ENCODE measurements around the gene CALML5. TPM values are rescaled to one million over a fixed set of nuclear protein-coding genes. Genes with fewer than 3 reads are reported as not detected.

The CALML5 gene
- total RNA-seq, 1 donor from 2014 or later: not detected

DNA sequence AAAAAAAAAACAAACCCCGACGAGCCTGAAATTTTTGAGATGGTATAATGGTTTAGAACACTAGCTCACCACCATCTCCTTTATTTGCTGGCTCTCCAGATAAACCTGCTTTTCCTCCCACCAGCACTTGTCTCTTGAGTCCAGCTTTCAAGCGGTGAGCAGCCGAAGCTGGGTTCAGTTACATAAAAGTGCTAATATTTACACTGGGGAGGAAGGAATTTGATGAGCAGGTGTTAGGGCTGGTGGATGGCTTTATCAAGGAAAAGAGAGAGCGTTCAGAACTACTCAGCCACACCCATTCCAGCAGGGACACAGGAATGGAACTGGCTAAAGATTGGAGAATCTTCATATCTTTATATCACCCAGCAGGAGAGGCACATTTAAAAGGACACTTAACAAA is 18.8 kb upstream of the CALML5 start:
- Histone ChIP-seq H3K9me3 (no peaks in the 10 kb centered on the region), H3K27ac (no peak overlapping the region), H3K4me1 (no peaks in the 10 kb centered on the region), H3K4me3 (no peak overlapping the region), H3K27me3 (no peaks in the 10 kb centered on the region), H3K36me3 (no peaks in the 10 kb centered on the region)
- TF ChIP-seq, protein P1, sequence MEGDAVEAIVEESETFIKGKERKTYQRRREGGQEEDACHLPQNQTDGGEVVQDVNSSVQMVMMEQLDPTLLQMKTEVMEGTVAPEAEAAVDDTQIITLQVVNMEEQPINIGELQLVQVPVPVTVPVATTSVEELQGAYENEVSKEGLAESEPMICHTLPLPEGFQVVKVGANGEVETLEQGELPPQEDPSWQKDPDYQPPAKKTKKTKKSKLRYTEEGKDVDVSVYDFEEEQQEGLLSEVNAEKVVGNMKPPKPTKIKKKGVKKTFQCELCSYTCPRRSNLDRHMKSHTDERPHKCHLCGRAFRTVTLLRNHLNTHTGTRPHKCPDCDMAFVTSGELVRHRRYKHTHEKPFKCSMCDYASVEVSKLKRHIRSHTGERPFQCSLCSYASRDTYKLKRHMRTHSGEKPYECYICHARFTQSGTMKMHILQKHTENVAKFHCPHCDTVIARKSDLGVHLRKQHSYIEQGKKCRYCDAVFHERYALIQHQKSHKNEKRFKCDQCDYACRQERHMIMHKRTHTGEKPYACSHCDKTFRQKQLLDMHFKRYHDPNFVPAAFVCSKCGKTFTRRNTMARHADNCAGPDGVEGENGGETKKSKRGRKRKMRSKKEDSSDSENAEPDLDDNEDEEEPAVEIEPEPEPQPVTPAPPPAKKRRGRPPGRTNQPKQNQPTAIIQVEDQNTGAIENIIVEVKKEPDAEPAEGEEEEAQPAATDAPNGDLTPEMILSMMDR (IDR thresholded peaks at IDR 0.05): no peak
- intact Hi-C loops (cut with DNase I): no loop called here
- no peak for DNase-seq (ENCODE audit: low spot score in 2 of 2)

DNA sequence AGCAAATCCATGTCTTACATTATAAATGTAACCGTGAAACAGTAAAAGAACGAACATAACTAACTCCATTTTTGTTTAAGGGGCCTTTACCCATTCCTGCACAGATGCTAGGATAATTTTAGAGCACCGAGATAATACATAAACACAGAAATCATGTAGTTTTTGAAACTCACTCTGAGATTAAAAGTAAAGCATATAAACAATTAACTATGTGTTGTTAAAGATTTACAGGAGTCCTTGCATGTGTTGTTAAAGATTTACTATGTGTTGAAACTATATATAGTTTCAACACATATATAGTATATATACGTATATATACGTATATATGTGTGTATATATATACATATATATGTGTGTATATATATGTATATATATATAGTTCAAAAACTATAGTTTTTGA is 18.2 kb upstream of the CALML5 start:
- intact Hi-C loops (cut with DNase I): no loop called here
- H3K36me3 ChIP-seq: no peaks in the 10 kb centered on the region
- H3K4me3 ChIP-seq: no peak overlapping the region
- H3K27ac ChIP-seq: no peak overlapping the region
- no peaks in the 10 kb centered on the region for H3K4me1 ChIP-seq
- TF ChIP-seq, protein P1 (IDR thresholded peaks at IDR 0.05): no peak
- no peaks in the 10 kb centered on the region for H3K9me3 ChIP-seq
- H3K27me3 ChIP-seq: no peaks in the 10 kb centered on the region
- no peak for DNase-seq (ENCODE audit: low spot score in 2 of 2)

DNA sequence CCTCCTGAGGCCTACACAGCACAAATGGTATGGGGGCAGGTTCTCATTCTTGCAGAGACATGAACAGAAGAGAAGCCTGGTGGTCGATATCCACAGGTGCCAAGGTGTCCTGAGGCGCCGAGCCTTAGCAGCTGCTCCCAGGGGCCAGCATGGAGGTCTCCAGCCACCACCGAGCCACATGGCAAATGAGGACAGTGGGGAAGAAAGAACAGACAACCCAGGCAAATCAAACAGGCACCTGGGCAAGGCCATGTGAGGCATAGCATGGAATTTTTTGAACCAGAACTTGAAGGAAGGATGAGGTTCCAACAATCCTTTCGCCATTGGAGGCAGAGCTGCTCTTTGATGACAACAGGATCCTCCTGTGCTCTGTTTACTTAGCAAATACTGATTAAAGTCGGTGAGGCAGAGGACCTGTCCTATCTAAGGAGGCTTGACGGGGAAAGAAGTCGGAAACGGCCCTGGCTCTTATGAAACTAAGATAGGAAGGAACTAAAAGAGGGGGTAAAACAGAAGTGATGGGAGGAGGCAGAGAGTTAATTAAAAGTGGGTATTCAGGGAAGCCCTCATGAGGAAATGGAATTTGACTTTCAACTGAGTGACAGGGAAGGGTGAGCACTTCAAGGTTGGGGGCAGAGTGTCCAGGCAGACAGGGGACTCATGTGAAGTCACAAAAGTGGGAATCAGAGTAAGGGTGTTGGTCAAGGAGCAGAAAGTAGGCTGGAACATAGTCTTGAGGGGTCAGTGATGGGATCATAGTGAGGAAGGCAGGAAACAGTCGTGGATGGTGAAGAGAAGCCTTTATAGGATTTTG is 16.8 kb upstream of the CALML5 start:
- TF ChIP-seq, protein P1 (IDR thresholded peaks at IDR 0.05): no peak
- no peak overlapping the region for H3K4me3 ChIP-seq
- no peak for DNase-seq (ENCODE audit: low spot score in 2 of 2)
- no peak overlapping the region for H3K27ac ChIP-seq
- no peaks in the 10 kb centered on the region for H3K9me3 ChIP-seq
- no peaks in the 10 kb centered on the region for H3K27me3 ChIP-seq
- no peaks in the 10 kb centered on the region for H3K4me1 ChIP-seq
- H3K36me3 ChIP-seq: no peaks in the 10 kb centered on the region
- intact Hi-C loops (cut with DNase I): no loop called here

DNA sequence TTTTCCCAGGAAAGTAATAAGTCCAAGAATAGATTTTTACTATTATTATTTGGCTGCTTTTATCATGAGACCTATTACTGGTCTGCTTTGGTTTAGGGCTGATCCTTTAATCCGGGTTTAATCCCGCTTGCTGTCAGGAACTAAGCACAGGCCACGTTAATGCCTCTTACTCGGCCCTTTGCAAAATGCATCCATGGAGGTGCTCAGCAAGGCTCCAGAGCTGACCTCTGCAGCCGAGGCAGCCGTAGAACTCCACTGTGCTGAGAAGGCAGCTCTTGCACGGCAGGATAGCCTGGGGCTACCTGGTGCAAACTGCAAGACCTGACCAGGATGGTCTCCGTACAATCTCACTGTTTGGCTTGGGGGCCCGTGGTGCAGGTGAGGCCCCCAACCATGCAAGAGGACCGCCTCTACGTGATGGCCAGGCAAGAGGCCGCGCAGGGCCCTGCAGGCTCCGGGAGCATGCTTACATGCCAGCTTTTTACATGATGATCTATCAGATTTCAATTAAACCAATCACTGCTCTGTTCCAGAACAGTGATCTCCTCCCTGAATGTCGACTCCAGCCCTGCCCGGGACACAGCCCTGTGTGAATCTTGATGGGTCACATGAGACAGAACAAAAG is 15.0 kb upstream of the CALML5 start:
- H3K27me3 ChIP-seq: no peaks in the 10 kb centered on the region
- no peak overlapping the region for H3K27ac ChIP-seq
- no peak overlapping the region for H3K4me3 ChIP-seq
- TF ChIP-seq, protein P1 (IDR thresholded peaks at IDR 0.05): no peak
- DNase-seq (ENCODE audit: low spot score in 2 of 2): no peak
- no peaks in the 10 kb centered on the region for H3K9me3 ChIP-seq
- intact Hi-C loops (cut with DNase I): no loop called here
- H3K36me3 ChIP-seq: no peaks in the 10 kb centered on the region
- H3K4me1 ChIP-seq: no peaks in the 10 kb centered on the region

DNA sequence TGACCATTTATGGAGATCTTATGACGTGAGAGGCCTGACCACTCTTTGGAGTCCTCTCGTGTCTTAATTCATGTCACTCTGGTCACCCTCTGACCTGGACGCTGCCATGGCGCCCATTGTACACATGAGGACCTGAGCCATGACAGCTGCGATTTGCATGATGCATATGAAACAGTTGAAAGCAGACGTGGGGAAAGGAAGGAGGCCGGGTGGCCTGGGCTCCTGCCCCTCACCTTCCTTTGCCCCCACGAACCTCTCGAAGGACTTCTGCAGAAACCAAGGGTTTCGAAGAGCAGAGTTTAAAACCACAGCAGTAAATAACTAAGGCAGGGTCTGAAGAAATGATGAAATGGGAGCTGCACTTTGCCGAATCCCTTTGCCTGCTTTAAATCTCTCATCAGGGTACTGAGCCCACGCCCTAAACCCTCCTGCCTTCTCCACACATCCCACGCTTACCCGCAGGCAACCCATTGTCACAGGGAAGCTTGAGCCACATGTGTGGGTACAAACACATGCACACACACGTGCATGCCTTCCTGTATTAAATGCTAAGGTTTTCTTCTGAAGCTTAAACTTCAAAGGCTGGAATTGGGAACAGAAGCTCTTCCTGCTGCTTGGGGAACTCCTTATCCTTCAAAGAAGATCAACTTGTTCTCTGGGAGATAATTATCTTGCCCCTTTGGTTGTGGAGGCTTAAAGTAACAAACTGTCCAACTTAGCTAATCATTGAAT is 13.7 kb upstream of the CALML5 start:
- no peak overlapping the region for H3K4me3 ChIP-seq
- no peaks in the 10 kb centered on the region for H3K27me3 ChIP-seq
- no peaks in the 10 kb centered on the region for H3K36me3 ChIP-seq
- TF ChIP-seq, protein P1 (IDR thresholded peaks at IDR 0.05): no peak
- no peak for DNase-seq (ENCODE audit: low spot score in 2 of 2)
- H3K27ac ChIP-seq: no peak overlapping the region
- H3K9me3 ChIP-seq: no peaks in the 10 kb centered on the region
- H3K4me1 ChIP-seq: no peaks in the 10 kb centered on the region
- intact Hi-C loops (cut with DNase I): no loop called here

Data from ascending aorta (tissue), 2 donors.